AG10803 (cell line): ENCODE results near the gene EIF5AL1.
"Not testable (repeated sequence)": the region's sequence is repeated elsewhere in the genome, so short reads cannot be mapped to it uniquely, and the experiment has no call there.

Source experiments
- DNase-seq: peaks from one replicate; pipeline ENCODE4 v3.0.0; 2010; ENCODE audit warnings: low read depth
- H3K4me3 ChIP-seq: 2 replicates; pipeline ENCODE4 v1.5.1; 2011; ENCODE audit warnings: mild to moderate bottlenecking, low read length, control low read depth
- CTCF ChIP-seq: conservative IDR thresholded peaks from 2 replicates; pipeline ENCODE4 v1.5.1; 2011; ENCODE audit warnings: mild to moderate bottlenecking, low read length, control low read depth, inconsistent platforms

The EIF5AL1 gene

DNA sequence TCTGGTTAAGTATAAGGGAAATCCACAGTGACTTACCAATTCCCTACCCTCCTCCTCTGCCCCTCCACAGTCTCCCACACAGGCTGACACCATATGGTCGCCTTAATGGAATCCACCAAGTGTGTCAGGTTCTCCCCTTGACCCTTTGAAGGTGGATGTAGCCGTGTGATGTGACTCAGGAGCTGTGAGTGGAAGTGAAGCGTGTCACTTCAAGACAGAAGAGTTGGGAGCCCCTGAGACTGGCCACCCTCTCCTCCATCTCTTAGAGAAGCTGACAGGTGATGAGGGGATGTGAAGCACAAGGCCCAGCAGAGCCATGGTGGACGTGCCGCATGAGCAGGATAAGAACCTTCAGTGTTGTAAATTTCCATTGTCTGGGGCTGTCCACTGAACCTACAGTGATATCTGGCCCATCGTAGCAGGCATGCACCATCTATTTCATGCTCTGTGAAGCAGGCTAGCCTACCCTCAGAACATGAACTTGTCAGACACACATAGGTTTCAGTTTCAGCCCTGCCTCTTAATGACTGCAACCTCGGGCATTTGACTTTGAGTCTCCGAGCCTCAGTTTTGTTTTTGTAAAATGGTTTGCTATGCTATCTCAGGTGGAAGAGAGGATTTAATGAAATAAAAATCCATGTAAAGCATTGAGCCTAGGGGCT is 12.8 kb downstream of the EIF5AL1 start:
- H3K4me3 ChIP-seq = not testable (repeated sequence)

GRCh38 chr10:79528261-79528660 is 15.9 kb downstream of the EIF5AL1 start:
- DNase-seq, H3K4me3 ChIP-seq: not testable (repeated sequence)

More for the DNA sequence above, 12.8 kb downstream of the EIF5AL1 start:
- not testable (repeated sequence) for DNase-seq

GRCh38 chr10:79533142-79533902 is 21.0 kb downstream of the EIF5AL1 start:
- peak; percentile 30 for DNase-seq

GRCh38 chr10:79533903-79534175 is 21.5 kb downstream of the EIF5AL1 start:
- H3K4me3 ChIP-seq, DNase-seq: not testable (repeated sequence)

More at GRCh38 chr10:79533142-79533902, 21.0 kb downstream of the EIF5AL1 start:
- not testable (repeated sequence) for H3K4me3 ChIP-seq

GRCh38 chr10:79538311-79538710 is 26.0 kb downstream of the EIF5AL1 start:
- not testable (repeated sequence) for DNase-seq, H3K4me3 ChIP-seq

DNA sequence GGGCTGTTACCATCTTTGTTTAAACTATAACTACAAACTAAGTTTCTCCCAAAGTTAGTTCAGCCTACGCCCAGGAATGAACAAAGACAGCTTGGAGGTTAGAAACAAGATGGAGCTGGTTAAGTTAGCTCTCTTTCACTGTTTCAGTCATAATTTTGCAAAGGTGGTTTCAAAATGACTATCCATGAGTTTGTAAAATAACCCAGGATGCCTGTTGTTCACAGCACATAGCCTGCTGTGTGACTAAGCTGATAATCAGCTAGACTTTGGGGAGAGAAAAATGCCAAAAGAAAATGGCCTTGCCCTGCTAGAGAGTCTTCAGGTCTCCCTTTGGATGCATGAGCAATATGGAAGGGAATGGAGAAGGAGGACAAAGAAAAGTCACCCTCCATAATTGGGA is 28.6 kb downstream of the EIF5AL1 start:
- not testable (repeated sequence) for DNase-seq, H3K4me3 ChIP-seq

DNA sequence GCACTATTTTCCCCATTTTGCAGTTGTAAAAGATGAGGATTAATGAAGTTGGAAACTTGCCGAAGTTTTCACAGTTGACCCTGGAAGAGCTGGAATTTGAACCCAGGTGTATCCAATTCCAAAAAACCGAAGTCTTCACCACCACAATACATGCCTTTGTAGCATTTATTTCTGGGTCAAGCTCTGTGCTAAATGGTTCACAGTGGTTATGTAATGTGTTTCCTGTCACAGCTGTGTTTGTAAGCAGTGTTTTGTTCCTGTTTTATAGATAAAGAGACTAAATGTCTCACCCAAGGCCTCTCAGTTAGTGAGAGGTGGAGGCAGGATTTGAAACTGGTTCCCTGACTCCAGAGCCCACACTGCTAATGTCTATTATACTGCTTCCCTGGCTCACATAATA is 30.3 kb downstream of the EIF5AL1 start:
- no peak for DNase-seq
- no peak overlapping the region for H3K4me3 ChIP-seq
- no peak for TF ChIP-seq CTCF

GRCh38 chr10:79544408-79544807 is 32.1 kb downstream of the EIF5AL1 start:
- H3K4me3 ChIP-seq, DNase-seq: not testable (repeated sequence)

DNA sequence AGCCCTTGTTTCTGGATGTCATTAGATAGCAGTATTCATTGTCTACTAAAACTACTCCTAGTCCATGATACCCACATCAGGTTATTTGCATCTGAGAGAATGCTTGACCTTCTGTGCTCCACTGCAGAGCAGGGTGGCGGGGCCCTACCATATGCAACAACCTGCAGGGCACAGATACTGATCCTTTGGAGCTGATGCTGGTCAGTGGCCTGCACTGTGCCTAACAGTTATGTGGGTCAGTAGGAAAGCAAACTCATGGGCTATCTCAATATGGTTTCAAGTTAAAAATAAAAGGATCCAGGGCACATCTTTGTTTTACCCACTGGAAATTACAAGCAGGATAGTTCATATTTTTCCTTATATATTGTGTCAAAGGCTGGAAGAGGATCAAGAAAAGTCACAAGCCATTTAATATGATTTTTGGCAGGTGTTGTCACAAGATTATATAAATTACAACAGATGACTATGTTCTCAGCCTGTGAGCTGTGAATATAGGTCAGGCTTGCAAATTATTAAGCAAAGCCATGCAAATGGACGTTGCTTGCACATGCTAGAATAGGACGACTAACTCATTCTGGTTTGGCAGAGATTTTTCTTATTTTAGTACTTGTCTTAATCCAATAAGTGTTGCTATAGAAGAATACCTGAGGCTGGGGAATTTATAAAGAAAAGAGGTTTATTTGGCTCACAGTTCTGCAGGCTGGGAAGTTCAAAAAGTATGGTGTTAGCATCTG is 32.8 kb downstream of the EIF5AL1 start:
- not testable (repeated sequence) for DNase-seq, H3K4me3 ChIP-seq

DNA sequence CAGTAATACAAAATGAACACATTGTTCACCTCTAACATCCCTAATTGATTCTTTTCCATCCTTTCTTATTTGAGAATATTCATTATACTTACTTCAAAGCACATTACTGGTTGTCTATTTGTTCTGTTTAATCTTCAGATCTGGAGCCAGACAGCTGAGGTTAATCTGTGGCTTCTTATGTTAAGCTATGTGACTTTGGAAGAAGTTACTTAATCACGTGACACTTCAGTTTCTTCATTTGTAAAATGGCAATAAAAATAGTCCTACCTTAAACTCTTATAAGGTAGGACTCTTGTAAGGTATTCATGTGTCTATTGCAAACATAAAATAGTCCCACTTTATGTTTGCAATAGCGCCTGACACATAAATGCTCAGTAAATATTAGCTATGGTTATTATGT is 34.8 kb downstream of the EIF5AL1 start:
- DNase-seq, H3K4me3 ChIP-seq: not testable (repeated sequence)

DNA sequence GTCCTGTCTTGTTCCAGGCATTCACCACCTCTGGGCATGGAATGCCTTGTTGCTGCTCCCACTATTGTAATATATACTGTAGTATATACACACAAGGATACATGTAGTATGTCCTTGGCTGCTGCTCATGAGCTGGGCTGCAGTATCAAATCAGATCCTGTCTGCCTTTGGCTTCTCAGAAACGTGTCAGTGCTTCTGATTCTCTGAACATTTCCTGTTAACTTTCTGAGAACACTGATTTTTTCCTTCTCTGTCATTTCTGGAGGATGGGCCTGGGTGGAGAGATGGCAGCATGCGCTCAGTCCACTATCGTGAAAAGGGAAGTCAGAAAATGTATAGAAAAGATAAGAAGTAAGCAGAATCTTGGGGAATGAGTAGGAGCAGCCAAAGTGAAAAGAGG is 35.6 kb downstream of the EIF5AL1 start:
- H3K4me3 ChIP-seq = no peak overlapping the region
- no peak for TF ChIP-seq CTCF
- DNase-seq = no peak

- no peak for TF ChIP-seq CTCF
- no peak for DNase-seq
- no peak overlapping the region for H3K4me3 ChIP-seq
Measured at GRCh38 chr10:79552143-79552542, 39.8 kb downstream of the EIF5AL1 start.
